GM15510 (cell line): Measurements from ENCODE around the gene GIT1.
A peak's percentile ranks its signal among the peaks of the same experiment; 100 is the strongest.

Experiments
- POLR2A ChIP-seq: IDR thresholded peaks from 3 replicates; pipeline ENCODE4 v1.6.1; 2011; ENCODE audit warnings: borderline replicate concordance; ENCODE audit not compliant: insufficient read length; ENCODE audit errors: extremely low read depth

GIT1 gene

DNA sequence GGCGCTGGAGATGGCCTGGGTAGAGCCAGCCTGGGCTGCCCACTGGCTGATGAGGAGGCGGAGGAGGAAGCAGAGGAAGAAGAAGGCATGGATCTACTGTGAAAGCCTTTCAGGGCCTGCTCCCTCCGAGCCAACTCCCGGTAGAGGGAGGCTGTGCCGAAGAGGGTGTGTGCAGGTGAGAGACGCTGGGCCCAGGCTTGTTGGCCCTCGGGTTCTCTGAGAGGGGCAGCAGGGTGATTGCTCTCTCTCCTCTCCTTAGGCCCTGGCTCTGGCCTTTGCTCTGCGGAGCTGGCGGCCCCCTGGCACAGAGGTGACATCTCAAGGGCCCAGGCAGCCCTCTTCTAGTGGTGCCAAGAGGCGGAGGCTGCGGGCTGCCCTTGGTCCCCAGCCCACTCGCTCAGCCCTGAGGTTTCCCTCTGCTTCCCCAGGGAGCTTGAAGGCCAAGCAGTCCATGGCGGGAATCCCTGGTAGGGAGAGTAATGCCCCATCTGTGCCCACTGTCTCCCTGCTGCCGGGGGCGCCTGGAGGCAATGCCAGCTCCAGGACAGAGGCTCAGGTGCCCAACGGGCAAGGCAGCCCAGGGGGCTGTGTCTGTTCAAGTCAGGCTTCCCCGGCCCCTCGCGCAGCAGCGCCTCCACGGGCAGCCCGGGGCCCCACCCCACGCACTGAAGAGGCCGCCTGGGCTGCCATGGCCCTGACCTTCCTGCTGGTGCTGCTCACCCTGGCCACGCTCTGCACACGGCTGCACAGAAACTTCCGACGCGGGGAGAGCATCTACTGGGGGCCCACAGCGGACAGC is 17.4 kb downstream of the GIT1 start:
- no peak for TF ChIP-seq POLR2A

DNA sequence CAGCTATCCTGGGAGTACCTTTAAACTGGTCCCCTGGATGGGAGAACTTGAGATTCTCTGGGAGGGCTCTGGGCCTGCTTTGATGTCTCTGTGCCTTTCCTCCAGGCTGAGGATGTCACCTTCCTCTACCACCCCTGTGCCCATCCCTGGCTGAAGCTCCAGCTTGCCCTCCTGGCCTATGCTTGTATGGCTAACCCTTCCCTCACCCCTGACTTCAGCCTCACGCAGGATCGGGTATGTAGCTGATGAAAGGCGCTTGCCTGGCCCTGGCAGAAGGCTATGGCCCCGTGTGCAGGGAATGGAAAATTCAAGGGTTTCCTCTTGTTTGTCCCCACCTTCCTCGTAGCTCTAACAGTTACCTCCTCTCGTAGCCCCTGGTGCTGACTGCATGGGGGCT is 18.0 kb downstream of the GIT1 start:
- TF ChIP-seq POLR2A = no peak

DNA sequence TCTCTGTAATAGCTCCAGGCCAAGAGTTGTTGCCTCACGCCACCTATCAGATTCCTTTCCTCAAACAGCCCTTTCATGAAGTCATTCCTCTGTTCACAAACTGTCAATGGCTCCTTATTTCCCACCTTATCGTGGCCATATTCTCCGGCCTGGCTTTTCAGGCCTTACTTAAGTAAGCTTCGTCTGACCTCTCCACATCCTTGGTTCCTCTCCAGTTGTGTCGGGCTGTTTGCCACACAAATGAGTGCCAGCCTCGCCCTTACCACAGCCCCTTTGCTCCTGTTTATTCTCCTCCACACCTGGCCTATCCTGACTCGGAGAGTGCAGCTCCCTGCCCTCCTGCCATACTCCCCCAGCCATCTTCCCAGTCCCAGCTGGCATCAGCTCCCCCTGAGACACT is 18.9 kb downstream of the GIT1 start:
- TF ChIP-seq POLR2A = no peak

DNA sequence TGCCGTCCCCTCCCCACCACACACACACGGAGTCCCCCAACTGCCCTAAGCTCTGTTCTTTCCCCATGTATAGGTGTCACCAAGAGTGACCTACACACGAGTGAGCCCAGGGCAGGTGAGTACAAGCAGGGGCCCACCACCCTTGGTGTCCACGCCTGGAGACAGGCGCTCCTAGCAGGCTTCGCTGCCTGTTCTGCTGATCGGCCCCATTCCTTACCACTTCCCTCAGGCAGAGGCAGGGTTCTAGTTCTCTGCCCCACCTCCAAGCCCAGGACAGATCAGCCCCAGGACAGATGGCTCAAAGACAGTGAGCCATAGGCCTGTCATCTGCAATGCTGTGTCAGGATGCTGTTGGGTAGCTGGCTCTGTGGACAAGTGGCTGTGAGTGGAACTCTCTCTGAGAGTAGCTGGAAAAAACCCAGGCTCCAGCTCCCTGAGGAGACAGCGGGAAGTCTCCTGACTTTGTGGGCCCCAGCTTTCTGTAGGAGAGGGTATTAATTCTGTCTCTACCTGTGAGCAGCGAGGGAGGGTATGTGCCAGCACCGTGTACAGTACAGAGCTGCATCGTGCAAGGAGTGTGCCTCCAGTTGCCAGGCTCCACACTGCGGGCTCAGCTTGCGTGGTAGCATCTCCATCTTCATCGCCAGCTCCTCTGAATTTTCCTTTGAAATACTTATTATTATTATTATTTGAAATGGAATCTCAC is 20.1 kb downstream of the GIT1 start:
- TF ChIP-seq POLR2A = no peak

DNA sequence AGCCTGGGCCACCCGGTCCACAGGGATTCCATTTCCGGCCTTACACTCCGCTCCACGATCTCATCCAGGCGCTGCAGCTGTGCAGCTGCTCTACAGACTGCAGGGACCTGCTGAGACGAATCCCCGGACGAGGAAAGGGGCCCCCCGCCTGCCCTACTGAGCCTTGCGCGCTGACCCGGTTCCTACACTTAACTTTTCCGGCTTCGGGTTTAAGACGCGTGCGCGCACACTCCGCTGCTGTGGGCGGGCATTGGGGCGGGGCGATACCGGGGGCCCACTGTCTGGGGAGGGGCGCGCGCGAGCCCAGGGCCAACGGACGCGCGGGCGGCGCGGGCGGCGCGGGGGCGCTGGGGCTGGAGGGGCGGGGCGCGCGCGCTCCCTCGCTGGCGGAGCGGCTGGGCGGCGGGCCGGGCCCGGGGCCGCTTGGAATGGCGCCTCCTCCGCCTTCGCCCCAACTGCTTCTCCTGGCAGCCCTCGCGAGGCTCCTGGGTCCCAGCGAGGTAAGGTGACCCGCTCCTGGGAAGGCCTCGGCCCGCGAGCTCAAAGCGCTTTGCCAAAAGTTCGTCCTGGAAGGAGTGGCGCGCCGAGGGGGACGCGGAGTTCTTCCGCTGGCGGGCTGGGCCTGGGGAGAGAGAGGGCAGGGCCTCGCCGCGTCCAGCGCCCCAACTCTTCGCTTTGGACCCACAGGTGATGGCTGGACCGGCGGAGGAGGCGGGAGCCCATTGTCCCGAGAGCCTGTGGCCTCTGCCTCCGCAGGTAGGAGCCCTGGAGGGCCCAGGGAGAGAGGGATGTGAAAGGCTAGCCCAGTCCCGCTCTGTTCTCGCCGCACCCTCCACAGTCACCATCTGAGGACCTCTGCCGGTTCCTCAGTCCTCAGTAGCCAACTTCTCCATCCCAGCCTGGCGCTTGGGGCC is 20.9 kb downstream of the GIT1 start, which contains the start of gene TP53I13:
Gene TP53I13, plus strand, starts transcription at position 371 of the 914 bp plus-strand sequence. Its CDS starts 58 bp downstream, at position 429.
- peak; percentile 82 for TF ChIP-seq POLR2A

DNA sequence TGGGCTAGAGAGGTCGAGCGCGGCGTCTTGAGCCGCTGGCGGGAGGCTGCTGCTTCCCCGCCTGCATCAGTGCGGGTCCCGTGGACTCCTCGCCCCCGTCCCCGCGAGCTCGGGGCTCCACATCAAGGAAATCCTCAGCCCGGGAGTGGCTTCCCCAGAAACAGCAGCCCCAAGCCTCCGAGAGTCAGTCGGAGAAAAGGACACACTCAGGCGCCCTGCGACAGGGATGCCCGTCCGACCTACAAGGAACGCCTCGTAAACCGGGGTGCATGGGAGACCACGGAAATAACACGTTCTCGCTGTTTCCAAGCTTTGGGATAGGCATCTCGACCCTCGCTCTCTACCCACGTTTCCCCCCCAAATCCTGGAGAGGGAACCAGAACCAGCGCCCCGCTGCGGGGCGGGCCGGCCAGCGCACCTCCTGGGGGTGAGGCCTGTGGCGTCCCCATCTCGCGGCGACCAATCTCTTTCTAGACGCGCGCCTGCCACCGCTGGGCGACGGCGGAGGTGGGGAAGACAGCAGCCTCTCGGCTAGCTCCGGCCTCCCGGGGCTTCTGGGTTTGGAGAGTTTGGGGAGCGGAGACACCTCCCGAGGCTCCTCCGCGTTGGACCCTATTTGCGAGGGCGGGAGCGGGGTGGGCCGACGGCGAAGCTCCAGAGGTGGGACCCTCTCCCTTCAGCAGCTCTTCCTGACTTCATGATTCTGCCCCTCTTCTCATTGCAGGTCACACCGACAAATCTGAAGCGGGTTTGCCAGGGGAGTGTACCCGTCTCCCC is 21.7 kb downstream of the GIT1 start:
- no peak for TF ChIP-seq POLR2A

DNA sequence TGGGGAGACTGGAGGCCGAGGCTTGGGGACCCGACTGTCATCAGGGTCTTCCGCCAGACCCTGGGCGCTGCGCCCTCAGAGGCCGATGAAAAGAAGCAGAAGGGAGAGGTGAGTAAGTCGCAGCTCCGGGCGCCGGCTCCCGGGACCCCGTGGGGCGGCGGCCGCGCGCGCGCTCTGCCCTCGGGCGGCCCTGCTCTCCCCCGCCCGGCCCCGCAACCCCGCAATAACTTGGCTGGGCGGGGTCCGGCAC is 22.2 kb downstream of the GIT1 start:
- no peak for TF ChIP-seq POLR2A

DNA sequence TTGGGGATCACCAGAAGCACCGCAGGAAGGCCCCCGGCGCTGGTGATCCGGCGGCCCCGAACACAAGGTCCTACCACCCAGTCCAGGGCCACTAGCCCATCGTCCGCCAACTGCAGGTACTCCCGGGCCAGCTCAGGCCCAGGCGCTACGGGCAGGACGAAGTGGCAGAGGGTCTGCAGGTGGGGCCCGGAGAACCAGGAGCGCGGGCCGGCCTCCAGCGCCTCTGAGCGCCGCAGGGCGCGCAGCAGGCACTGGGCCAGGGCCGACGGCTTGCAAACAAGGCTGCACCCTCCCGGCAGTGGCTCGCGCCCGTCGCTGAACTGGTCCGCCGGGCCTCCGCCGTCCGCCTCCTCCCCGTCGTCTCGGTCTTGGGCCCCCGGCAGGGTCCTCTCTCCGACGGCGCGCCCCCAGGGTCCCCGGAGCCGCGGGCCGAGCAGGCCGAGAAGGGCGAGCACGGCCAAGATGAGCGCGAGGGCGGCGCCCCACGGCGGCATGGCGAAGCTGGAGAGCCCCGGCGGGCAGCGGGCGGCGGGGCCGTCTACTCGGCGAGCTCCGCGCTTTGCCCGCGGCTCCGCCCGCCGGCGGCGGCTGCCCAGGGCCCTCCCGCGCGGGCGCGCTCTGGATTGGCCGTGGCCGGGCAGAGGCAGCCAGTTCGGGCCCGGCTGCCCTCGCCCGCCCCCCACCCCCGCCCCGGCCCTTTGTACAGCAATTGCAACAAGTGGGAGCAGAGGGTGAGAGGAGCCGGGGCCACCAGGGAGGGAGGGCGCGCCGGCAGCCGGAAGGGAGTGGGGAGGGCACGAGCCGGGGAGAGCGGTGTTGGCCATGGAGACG is 22.8 kb downstream of the GIT1 start, which contains the start of gene ABHD15:
Gene ABHD15, minus strand, starts transcription at position 565 of the 831 bp plus-strand sequence. Its CDS starts 71 bp downstream, at position 494.
- peak; percentile 45 for TF ChIP-seq POLR2A

DNA sequence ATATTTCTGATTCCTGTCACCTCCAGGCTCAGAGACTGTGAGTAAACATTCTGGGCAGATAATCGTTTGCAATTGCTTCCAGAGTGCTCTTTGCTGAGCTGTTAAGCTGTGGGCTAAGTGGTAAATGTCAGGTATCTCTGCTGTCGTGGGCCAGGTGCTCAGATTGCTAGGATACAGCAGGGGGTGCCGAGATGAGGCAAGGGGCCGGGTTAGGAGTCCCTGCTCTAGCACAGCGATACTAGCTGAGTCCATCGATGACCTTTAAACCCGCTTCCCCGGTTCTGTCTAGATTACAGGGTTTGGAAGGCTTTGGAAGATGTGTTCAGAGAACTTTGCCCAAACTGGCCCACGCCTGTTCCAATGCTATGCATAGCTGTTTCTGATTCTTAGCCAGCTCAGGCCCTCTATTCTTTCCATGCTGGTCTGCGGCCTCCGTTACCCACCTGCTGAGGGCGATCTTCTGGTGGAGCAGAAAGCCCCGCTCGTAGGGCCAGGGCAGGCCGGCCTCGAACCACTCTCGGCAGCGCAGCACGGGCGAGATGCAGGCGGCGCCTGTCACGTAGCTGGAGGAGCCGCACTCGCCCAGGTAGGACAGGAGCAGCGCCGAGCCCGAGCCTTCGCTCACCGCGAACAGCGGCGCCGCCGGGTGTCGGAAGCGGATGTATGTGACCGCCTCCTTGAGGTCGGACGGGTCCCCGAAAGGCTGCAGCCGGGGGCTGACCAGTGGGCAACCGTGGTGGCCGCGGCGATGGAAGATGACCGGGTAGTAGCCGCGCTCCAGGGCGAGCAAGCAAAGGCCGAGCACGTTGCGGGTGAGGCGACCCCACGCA is 23.6 kb downstream of the GIT1 start:
- TF ChIP-seq POLR2A = no peak

DNA sequence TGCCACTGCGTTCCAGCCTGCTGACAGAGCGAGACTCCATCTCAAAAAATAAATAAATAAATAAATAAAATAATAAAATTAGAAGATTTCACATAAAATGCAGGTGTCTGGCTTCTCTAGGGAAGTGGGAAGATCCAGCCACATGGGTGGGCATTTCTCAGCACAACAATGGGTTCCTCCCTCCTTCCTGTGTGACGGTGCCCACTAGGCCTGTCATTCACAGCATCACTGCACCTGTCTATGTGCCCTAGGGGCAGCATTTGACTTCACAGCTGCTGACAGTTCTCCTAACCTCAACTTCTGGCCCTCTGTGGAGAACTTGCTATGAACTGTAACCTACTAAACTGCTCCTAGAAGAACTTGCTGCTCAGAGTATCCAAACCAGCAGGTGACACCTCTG is 25.6 kb downstream of the GIT1 start:
- TF ChIP-seq POLR2A = no peak

DNA sequence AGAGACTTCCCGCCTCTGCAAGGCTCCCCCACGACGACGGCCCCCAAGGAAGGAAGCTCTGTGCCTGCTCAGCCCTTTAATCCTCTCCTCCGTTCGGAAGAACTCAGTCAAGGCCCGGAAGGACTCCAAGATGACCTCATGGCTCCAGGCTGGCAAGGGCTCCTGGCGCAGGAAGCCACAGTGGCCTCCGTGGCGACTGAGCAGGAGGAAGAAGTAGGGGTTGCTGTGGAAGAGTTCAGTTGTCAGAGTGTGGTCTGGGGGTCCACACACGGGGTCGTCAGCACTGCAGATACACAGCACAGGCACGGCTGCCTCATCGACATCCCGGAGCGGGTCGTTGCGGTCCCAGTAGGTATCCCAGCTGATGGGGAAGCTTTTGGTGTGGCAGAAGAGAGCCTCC is 26.8 kb downstream of the GIT1 start:
- TF ChIP-seq POLR2A = no peak

DNA sequence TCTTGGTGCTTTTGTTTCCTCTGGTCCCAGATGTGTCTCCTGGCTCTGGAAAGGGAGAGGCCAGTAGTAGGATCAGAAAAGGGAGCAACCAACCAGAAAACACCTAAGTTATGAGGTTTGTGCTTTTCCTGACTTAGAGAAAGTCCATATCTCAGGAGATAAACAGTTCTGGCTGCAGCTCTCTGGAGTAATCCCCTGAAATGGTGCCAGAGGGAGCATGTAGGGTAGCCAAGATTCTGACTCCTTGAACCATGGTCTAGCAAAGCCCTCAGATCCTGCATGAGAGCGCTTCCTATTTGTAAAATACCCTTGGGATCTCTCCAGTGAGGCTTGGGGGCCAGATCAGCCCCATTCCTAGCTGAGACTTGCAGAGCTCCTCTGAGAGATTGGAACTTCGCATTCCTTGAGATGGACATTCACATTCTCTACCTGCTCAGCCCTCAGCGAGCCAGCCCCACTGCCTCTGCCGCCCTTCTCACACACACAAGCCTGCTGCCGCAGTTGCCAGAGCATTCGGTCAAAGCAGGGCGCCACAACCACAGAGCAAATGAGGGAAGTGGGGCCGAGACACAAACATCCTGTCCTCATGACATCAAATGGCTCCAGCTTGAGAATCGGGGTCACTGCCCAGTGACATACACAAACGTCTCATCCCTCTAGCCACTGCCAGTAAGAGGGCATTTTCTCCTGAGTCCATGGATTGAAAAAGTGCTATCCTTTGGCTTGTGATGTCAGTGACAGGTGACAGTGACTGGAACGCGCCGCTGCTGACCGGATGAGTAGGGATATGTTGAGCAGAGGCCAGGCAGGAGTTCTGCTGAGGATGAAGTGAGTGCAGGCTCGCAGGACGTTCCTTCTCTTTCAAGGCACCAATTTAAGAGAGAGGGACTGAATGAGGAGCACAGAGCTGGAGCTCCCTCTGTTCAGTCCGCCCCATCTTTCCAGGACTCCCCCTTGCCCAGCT is 27.6 kb downstream of the GIT1 start:
- TF ChIP-seq POLR2A = no peak

DNA sequence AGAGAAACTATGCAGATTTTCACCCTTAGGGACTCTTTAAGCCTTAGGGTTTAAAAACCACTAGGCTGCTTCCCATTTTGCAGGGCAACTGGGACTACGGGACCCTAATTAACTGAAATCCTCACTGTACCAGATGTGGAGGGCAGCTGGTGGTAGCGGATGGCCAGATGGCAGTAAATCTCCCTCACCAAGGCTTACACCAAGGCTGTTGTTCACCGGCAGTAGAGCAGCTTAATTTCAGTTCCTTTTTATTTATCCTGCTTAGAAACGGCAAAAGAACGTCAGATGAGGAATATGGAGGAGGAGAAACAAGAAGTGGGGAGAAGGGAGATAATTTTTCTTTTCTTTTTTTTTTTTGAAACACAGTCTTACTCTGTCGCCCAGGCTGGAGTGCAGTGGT is 29.1 kb downstream of the GIT1 start:
- TF ChIP-seq POLR2A = no peak
